C4-2B (cell line): ENCODE data around the gene DGKD.

Source experiments
- H3K27ac ChIP-seq: fragments of 450-650 bp; 2 replicates; pipeline ENCODE4 v1.5.1; 2017
- ZFX ChIP-seq: fragments of 450-650 bp; IDR thresholded peaks from 2 replicates; pipeline ENCODE4 v1.6.1; 2017
- TF ChIP-seq, protein P1 (sequence below): fragments of 450-650 bp; conservative IDR thresholded peaks from 2 replicates; pipeline ENCODE4 v1.5.1; 2017; ENCODE audit warnings: mild to moderate bottlenecking

Gene DGKD

DNA sequence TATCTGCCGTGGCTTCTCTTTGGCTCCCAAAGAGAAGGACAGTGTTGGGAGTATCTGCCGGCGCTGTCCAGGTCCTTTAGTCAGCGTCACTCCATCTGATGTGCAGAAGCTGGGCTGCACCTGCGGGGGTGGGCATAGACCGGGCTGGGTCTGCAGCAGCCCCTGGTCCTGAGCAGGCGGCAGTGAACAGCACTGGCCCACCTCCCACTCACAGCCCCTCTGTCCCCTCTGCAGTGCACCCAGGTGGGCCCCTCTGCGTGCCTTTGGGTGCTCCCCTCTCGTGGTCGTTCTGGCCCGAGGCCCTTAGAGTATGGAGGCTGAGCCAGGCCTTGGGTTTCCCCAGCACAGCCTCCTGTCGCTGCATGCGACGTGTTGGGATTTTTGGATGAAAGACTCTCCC lies 116.5 kb downstream of the DGKD start:
- TF ChIP-seq ZFX, result no peak
- TF ChIP-seq, protein P1, sequence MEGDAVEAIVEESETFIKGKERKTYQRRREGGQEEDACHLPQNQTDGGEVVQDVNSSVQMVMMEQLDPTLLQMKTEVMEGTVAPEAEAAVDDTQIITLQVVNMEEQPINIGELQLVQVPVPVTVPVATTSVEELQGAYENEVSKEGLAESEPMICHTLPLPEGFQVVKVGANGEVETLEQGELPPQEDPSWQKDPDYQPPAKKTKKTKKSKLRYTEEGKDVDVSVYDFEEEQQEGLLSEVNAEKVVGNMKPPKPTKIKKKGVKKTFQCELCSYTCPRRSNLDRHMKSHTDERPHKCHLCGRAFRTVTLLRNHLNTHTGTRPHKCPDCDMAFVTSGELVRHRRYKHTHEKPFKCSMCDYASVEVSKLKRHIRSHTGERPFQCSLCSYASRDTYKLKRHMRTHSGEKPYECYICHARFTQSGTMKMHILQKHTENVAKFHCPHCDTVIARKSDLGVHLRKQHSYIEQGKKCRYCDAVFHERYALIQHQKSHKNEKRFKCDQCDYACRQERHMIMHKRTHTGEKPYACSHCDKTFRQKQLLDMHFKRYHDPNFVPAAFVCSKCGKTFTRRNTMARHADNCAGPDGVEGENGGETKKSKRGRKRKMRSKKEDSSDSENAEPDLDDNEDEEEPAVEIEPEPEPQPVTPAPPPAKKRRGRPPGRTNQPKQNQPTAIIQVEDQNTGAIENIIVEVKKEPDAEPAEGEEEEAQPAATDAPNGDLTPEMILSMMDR, result no peak
- H3K27ac ChIP-seq, result no peak overlapping the region

DNA sequence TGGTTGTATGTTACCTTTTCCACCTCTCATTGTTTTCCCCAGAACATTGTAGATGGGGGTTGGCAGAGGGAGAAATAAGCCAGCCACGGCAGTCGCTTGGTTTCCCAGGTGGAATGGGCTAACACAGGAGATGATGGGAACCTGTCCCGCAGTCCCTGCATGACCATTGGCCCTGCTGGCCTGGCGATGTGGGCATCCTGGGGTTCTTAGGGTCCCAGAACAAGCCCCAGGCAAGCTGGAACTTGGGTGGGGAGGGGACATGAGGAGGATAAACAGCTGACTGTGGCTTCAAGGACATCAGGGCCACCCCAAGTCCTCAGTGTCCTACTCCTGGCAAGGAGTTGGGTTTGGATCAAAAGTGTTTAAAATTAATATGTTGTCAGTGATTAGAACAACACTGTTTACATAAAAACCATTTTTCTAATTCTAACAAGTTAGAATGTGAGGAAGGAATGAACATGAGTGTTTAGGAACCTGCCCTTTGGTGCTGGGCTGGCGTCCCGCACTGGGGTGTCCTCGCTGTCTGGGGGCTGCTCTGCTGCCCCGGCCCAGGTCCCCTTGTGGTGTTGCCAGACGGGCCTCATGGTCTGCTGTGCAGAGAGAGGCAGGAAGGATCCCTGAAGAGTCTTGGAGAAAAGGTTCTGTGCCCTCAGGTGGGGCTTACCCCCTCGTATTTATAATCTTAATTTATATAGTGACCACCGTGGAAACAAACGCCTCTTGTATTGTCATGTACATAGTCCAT lies 117.2 kb downstream of the DGKD start:
- no peak overlapping the region for H3K27ac ChIP-seq
- no peak for TF ChIP-seq ZFX
- TF ChIP-seq, protein P1, result no peak

DNA sequence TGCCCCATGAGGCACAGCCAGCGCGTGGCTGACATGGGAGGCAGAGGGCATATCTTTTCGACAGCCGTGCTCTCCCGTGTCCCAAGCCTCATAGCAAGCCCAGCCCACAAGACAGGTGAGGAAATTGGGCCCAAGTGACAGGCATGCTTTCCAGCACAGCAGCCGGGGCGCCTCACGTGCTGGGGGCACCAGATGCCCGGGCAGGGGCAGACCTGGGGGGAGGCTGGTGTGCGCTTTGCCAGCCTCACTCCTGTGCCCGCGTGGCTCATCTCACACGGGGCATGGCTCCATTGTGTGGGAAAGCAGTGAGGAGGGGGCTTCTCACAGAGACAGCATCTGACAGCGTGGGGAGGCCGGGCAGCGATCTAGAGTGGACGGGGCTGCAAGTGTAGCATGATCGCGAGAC lies 119.1 kb downstream of the DGKD start:
- TF ChIP-seq, protein P1, result no peak
- TF ChIP-seq ZFX, result no peak

DNA sequence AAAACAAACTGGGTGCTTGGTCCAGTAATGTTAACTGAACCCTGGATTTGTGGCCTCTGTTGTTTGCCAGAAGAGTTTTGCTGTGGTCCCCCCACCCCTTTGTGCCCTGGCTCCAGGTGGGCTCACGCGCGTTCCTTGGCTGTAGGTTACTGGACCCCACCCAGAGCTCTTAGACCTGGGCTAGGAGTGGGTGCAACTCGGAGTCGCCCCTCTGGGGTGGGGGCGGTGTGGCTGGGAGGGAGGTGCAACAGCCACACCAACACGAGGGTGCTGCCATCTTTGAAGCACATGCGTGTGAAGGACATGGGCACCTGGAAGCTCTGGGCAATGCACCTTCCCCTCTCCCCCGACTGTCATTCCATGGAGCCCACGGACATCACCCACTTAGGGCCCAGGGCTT lies 119.6 kb downstream of the DGKD start:
- no peak overlapping the region for H3K27ac ChIP-seq
- no peak for TF ChIP-seq ZFX
- TF ChIP-seq, protein P1, result no peak

More for the DNA sequence above, 119.1 kb downstream of the DGKD start:
- H3K27ac ChIP-seq, result no peak overlapping the region

DNA sequence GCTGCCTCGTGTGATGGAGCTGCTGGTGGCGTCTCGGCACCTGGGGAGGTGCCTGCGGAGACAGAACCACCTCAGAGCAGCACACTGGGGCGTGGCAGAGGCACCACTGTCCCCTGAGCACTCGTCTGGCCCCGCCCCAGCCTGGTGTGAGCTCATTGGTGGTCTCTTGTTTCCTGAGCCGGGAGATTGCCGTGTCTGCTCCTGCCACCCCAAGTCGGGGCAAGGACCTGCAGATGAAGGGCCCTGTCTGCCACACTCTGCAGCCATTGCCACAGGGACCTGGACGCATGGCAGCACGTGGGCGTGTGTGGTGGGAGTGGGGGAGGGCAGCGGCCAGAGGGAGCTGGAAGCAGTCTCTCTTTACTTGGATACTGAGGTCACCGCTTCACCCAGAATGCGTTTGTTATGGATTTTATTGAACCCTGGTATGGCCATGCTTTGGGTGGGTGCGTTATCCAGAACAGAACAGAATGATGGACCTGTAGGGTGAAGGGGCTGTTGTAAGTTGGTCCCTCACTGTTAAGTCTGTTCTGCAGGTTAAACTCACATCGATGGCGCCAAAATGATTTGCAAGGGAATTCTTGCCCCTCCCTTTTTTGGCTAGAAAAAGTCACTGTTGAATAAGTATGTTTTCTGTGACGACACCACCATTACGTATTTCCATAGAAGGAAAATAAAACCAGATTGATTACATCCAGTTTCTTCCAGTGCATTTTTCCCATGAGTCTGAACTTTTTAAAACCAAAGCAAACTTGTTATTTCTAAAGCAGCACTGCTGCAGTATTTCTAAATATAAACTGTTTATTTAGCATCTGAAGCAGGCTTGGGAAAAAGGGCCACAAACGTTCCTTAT lies 120.2 kb downstream of the DGKD start:
- TF ChIP-seq, protein P1, result no peak
- TF ChIP-seq ZFX, result no peak
- H3K27ac ChIP-seq, result no peak overlapping the region

DNA sequence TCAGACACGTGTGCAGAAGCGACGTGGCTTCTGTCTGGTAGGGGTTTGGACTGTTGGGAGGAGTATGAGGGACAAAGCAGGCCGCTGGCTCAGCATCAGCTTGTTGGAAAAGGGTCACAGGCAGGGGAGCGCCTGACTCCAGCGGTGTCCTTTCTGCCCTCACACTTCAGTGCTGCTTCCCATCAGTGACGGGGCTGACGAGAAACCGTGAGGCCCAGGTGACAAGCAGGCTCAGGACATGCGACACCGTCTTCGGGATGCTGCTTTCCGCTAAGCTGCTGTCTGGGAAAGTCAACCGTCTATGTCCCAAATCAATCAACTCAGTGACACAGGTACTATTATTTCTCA lies 121.7 kb downstream of the DGKD start:
- TF ChIP-seq ZFX, result no peak
- no peak overlapping the region for H3K27ac ChIP-seq

DNA sequence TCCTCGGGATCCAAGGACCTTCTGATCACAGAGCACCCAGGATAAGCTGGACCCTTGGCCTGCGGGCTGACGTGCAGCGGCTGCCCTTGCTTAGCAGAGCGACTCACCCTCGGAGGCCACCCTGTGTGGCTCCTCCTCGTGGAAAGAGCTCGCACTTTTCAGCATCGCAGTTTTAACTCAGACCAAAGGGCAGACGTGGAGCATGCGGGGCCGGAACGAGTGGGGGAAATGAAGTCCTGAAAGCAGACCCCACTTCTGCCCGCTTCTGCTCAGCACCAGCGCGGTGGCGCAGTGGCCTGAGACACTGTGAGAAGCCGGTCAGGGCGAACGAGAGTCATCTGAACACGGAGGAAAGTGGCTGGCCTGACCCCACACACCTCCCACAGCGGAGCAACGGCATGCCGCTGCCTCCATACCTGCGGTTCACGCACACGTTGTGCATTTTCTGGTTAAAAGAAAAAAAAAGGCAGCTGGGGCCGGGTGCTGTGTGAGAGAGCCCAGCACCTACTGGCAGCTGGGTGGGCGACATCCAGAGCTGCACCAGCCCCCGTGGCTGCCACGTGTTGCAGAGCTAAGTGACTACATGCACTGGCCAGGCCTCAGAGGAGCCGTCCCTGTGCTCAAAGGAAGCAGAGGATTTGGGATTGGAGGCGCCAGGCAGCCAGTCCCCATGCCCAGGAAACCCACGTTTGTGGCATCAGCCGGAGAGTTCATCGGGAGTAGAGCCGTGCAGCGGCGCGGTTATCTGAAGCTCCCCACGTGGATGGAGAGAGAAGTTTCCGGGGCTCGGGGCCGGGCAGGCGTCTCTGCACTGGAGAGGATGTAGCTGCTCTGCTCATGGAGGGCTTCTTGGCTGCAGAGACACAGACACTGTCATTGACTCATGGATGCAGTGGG lies 122.6 kb downstream of the DGKD start:
- no peak overlapping the region for H3K27ac ChIP-seq
- TF ChIP-seq, protein P1, result no peak
- TF ChIP-seq ZFX, result no peak
